ENCODE results near the gene TLE4. TPM values are rescaled to one million over a fixed set of nuclear protein-coding genes. Genes with fewer than 3 reads are reported as not detected.

TLE4 gene
- total RNA-seq, 3 donors from 2014 or later (not counting 1 experiment from before 2014, with no cell fraction given): 214 to 240 (median 220) TPM

GRCh38 chr9:79768194-79768593 lies 196.4 kb downstream of the TLE4 start:
- Histone ChIP-seq H3K36me3 (ENCODE audit: control insufficient read depth, insufficient read depth, low read length) (no peaks in the 10 kb centered on the region), H3K4me1 (ENCODE audit: control insufficient read depth, insufficient read depth, low read length) (no peaks in the 10 kb centered on the region), H3K27me3 (ENCODE audit: control insufficient read depth, insufficient read depth, low read length) (no peaks in the 10 kb centered on the region), H3K27ac (ENCODE audit: low read length) (no peak overlapping the region), H3K4me3 (ENCODE audit: low read length) (no peak overlapping the region), H3K9me3 (ENCODE audit: control insufficient read depth, insufficient read depth, low read length) (no peaks in the 10 kb centered on the region)
- Mint-ChIP-seq H3K4me1 (no peaks in the 10 kb centered on the region), H3K27ac (no peak overlapping the region), H3K4me3 (no peak overlapping the region), H3K27me3 (ENCODE audit: low read depth in 2 of 2) (peaks cover 12 to 16% of the 10 kb centered on the region in 2 donors), H3K9me3 (no peaks in the 10 kb centered on the region), H3K36me3 (no peaks in the 10 kb centered on the region)
- intact Hi-C loops (cut with micrococcal nuclease): no loop called here
- TF ChIP-seq CTCF (IDR thresholded peaks at IDR 0.05): no peak
- DNase-seq (no peak), ATAC-seq (no peak)
- WGBS (ENCODE audit: insufficient coverage): 86% methylated on average over 1 of the region's 3 CpGs

DNA sequence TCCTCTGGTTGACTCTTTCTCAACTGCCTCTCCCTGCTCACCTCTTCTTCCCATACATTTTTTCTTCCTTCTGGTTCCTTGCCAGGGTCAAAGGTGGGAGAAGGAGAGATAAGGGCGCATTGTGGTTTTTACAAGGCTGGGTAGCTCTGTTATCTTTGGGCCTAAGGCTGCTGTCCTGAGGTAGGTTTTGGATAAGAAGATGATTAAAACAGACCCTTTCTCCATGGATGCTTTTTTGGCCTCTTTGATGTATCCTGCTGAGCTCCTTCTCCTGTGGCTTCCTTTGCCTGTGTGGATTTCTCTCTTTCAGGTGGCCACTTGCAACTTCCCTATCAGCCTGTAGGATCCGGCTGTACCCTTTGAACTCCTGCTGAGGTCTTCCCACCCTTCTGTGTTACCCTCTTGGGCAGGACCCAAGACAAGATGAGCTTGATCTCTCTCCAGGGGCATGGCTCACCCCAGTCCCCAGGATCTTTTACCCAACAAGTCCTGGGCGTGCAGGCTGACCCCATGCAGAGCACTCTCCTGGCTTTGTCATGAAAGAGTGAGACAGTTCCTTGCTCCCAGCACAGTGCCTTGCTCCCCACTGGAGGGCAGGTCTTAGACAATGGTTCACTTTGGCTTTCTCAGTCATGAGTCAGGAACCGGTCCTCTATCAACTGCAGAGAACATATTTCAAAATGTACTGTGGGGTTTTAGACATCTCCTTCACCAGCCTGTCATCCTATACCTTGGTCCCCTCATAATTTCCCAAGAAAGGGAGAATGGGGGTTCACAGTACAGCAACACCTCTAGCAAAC lies 197.9 kb downstream of the TLE4 start:
- Histone ChIP-seq H3K4me1 (ENCODE audit: control insufficient read depth, insufficient read depth, low read length) (no peaks in the 10 kb centered on the region), H3K4me3 (ENCODE audit: low read length) (no peak overlapping the region), H3K27me3 (ENCODE audit: control insufficient read depth, insufficient read depth, low read length) (no peaks in the 10 kb centered on the region), H3K9me3 (ENCODE audit: control insufficient read depth, insufficient read depth, low read length) (no peaks in the 10 kb centered on the region), H3K36me3 (ENCODE audit: control insufficient read depth, insufficient read depth, low read length) (no peaks in the 10 kb centered on the region), H3K27ac (ENCODE audit: low read length) (no peak overlapping the region)
- H3K9me3 Mint-ChIP-seq: no peaks in the 10 kb centered on the region
- no peak for ATAC-seq
- H3K36me3 Mint-ChIP-seq: no peaks in the 10 kb centered on the region
- WGBS (ENCODE audit: insufficient coverage): 89% methylated on average over 4 of the region's 4 CpGs
- no peak overlapping the region for H3K4me3 Mint-ChIP-seq
- intact Hi-C loops (cut with micrococcal nuclease): no loop called here
- no peak for TF ChIP-seq CTCF (IDR thresholded peaks at IDR 0.05)
- H3K4me1 Mint-ChIP-seq: no peaks in the 10 kb centered on the region
- no peak for DNase-seq
- H3K27ac Mint-ChIP-seq: no peak overlapping the region
- peaks cover 15 to 16% of the 10 kb centered on the region in 2 donors for H3K27me3 Mint-ChIP-seq (ENCODE audit: low read depth in 2 of 2)

- Histone ChIP-seq H3K36me3 (ENCODE audit: control insufficient read depth, insufficient read depth, low read length) (no peaks in the 10 kb centered on the region), H3K9me3 (ENCODE audit: control insufficient read depth, insufficient read depth, low read length) (no peaks in the 10 kb centered on the region), H3K4me1 (ENCODE audit: control insufficient read depth, insufficient read depth, low read length) (no peaks in the 10 kb centered on the region), H3K27ac (ENCODE audit: low read length) (no peak overlapping the region), H3K4me3 (ENCODE audit: low read length) (no peak overlapping the region), H3K27me3 (ENCODE audit: control insufficient read depth, insufficient read depth, low read length) (no peaks in the 10 kb centered on the region)
- H3K4me1 Mint-ChIP-seq: no peaks in the 10 kb centered on the region
- 100% methylated on average over 1 of the region's 1 CpG for WGBS (ENCODE audit: insufficient coverage)
- no peak overlapping the region for H3K27ac Mint-ChIP-seq
- peaks cover 4 to 12% of the 10 kb centered on the region in 2 donors for H3K27me3 Mint-ChIP-seq (ENCODE audit: low read depth in 2 of 2)
- H3K9me3 Mint-ChIP-seq: no peaks in the 10 kb centered on the region
- intact Hi-C loops (cut with micrococcal nuclease): no loop called here
- no peaks in the 10 kb centered on the region for H3K36me3 Mint-ChIP-seq
- ATAC-seq: no peak
- TF ChIP-seq CTCF (IDR thresholded peaks at IDR 0.05): no peak
- H3K4me3 Mint-ChIP-seq: no peak overlapping the region
- no peak for DNase-seq
Measured at GRCh38 chr9:79774356-79774755, 202.6 kb downstream of the TLE4 start.

Data from natural killer cell (primary cell).